Ureter (tissue), 1 donor: Measurements from ENCODE around the gene APOBEC2. TPM values are rescaled to one million over a fixed set of nuclear protein-coding genes. Genes with fewer than 3 reads are reported as not detected.
A peak's percentile ranks its signal among the peaks of the same experiment; 100 is the strongest.

Experiments
- DNase-seq: peaks from one replicate; pipeline ENCODE4 v3.0.0-alpha.2; 2020; ENCODE audit warnings: low spot score
- total RNA-seq: library from RNA; stranded (reverse); gene quantifications from one replicate; pipeline ENCODE4 v1.2.4, GENCODE V29; 2023
- donor health status: DM: yes; HTN: yes; CAD: no.

APOBEC2 gene
- total RNA-seq, 1 donor from 2014 or later: 0.57 TPM

- DNase-seq: no peak
These were observed 15.7 kb upstream of the APOBEC2 start for GRCh38 chr6:41037107-41037900.

- no peak for DNase-seq
These were observed 14.8 kb upstream of the APOBEC2 start for GRCh38 chr6:41038205-41038604.

GRCh38 chr6:41039060-41039998, 13.7 kb upstream of the APOBEC2 start, which contains the start of gene UNC5CL:
TSS of gene UNC5CL (minus strand) at chr6:41039221. CDS start at chr6:41035074, 4,147 bp downstream.
- peak; percentile 61 for DNase-seq

- DNase-seq: peak; percentile 56
These were observed 12.7 kb upstream of the APOBEC2 start for GRCh38 chr6:41040101-41040939.

- DNase-seq: no peak
These were observed 12.0 kb upstream of the APOBEC2 start for GRCh38 chr6:41040940-41041536.

GRCh38 chr6:41042226-41043055, 10.6 kb upstream of the APOBEC2 start, which contains the start of gene TSPO2:
TSS of gene TSPO2 (plus strand) at chr6:41042467. CDS start at chr6:41042986, 519 bp downstream.
- no peak for DNase-seq

GRCh38 chr6:41043151-41043550, 9.9 kb upstream of the APOBEC2 start:
- DNase-seq: no peak

GRCh38 chr6:41045664-41046063, 7.3 kb upstream of the APOBEC2 start:
- DNase-seq: no peak

GRCh38 chr6:41046084-41046483, 6.9 kb upstream of the APOBEC2 start:
- DNase-seq: no peak

- no peak for DNase-seq
These were observed 5.7 kb upstream of the APOBEC2 start for GRCh38 chr6:41047306-41047705.

- no peak for DNase-seq
These were observed 5.0 kb upstream of the APOBEC2 start for GRCh38 chr6:41047745-41048732.

GRCh38 chr6:41049521-41049920, 3.5 kb upstream of the APOBEC2 start:
- DNase-seq: no peak

- no peak for DNase-seq
These were observed 3.0 kb upstream of the APOBEC2 start for GRCh38 chr6:41049955-41050354.

GRCh38 chr6:41050536-41050935, 2.5 kb upstream of the APOBEC2 start:
- no peak for DNase-seq

- DNase-seq: no peak
These were observed 1.1 kb upstream of the APOBEC2 start for GRCh38 chr6:41051873-41052272.

- no peak for DNase-seq
These were observed 1.5 kb downstream of the APOBEC2 start for GRCh38 chr6:41054511-41054910.

GRCh38 chr6:41055149-41055548, 2.1 kb downstream of the APOBEC2 start:
- no peak for DNase-seq

GRCh38 chr6:41056768-41057490, 3.9 kb downstream of the APOBEC2 start:
- no peak for DNase-seq
